Activated CD4-positive, alpha-beta T cell treated with anti-CD3 and anti-CD28 coated beads, Interleukin-2, amount 50 U/mL, for 48 hours (primary cell): ENCODE measurements around the gene FHIT.

Experiments
- DNase-seq, 2 experiments: peaks; one replicate each; pipeline ENCODE4 v3.0.0-alpha.2; 2020

Gene FHIT

DNA sequence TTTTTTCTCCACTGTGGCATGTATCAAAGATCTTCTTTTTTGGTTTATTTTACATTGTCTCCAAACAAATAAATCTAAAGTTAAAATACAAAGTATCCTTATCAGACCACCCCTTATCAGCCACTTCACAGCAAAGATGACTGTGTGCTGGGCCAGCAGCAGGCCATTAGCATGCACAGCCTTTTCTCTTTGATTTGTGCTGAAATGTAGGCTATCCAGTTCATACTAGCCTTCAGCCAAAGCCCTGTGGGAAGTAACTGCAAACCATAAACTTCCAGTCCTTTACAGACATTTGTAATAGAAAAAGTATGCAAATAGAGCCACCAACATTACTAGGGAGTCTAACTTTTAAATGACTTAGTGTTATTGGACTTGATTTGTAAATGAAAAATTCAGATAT, 816.3 kb downstream of the FHIT start:
- DNase-seq = no peak

DNA sequence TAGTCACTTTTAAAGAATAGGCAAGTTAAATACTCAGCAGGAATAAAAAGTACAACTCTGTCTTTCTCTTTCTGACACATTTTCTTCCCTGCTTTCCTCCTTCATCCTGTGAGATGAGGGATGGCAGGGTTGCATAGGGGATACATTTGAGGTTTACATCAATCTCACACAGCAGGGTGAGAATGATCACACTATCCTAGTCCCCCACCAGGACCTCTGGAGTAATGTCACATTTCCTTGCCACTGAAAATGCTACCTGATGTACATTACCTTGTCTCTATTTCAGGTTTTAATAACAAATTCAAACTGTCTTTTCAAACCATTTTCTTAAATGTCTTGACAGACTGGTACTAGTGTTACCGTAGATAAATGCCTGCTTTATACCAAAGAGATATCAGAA, 816.9 kb downstream of the FHIT start:
- no peak for DNase-seq

DNA sequence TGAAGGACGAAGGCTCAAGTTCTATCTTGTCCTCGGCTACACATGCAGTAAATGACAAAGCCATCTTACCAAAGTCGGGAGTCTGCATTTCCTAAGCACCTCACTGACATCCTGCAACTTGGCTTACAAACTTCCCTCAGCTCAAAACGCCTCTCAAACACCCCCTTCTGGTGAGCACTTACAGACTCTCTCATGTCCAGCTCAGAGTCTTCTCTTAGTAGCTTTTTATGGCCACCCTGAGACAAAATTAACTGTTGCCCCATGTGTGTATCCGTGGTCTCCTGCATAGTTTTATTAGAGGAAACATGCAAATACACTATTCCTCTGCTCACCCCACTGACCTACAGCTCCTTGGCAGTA, 819.7 kb downstream of the FHIT start:
- no peak for DNase-seq

GRCh38 chr3:60430205-60430604, 821.0 kb downstream of the FHIT start:
- DNase-seq = no peak

- DNase-seq = no peak
These were observed 824.1 kb downstream of the FHIT start for GRCh38 chr3:60427109-60427508.

GRCh38 chr3:60424942-60425341, 826.3 kb downstream of the FHIT start:
- DNase-seq = no peak

DNA sequence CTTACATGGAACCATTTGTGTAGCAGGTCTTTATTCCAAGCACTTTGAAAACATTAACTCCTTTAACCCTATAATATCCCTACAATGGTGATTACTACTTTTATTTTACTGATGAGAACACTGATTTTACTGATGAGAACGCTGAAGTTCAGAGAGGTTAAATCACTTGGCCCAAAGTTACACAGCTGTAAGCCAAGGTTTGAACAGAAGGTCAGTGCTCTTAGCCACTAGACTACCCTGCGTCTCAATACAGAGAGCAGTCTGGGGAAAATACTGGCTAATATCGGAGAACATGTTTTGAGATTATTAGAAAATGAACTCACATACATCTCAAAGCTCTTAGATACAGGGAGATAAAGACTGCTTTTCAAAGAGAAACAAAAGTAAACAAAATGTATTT, 827.2 kb downstream of the FHIT start:
- DNase-seq = no peak

GRCh38 chr3:60423556-60423955, 827.7 kb downstream of the FHIT start:
- no peak for DNase-seq

- no peak for DNase-seq
These were observed 829.4 kb downstream of the FHIT start for GRCh38 chr3:60421749-60422446.

- no peak for DNase-seq
These were observed 833.7 kb downstream of the FHIT start for GRCh38 chr3:60417576-60417975.

DNA sequence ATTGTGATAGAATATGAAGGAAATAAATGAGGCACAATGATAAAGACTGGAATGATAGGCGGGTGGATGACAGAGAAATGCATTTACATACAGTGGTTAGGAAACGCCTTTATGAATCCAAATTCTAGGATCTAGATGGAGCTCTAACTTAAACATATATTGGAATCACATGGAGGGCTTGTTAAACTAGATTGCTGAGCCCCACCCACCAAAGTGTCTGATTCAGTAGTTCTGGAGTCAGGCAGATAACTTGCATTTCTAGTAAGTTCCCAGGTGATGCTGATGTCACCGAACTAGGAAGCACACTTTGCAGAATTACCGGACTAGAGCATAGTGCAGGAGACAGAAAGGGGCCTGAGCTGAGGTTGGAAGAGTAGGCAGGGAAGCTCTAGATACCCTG, 837.2 kb downstream of the FHIT start:
- no peak for DNase-seq

DNA sequence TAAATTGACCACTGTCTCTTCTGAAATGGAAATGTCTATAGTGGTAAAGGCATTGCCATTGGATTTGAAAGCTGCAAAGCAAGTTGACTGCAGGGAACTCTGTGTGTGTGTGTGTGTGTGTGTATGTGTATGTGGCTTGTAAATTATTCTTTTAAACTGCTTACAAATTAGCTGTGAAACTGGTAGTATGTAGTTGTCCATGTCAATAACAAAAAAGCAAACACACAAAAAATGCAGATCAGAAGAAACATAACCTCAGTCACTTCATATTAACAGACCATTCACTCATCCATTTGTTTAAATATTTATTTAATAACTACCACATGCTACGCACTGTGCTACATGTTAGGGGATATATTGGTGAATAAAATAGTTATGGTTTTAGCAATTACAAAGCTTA, 837.7 kb downstream of the FHIT start:
- DNase-seq = no peak

- DNase-seq = no peak
These were observed 847.4 kb downstream of the FHIT start for GRCh38 chr3:60403866-60404265.

GRCh38 chr3:60402931-60403330, 848.3 kb downstream of the FHIT start:
- no peak for DNase-seq

GRCh38 chr3:60399861-60400845, 851.1 kb downstream of the FHIT start:
- no peak for DNase-seq

GRCh38 chr3:60399292-60399691, 852.0 kb downstream of the FHIT start:
- DNase-seq = no peak

DNA sequence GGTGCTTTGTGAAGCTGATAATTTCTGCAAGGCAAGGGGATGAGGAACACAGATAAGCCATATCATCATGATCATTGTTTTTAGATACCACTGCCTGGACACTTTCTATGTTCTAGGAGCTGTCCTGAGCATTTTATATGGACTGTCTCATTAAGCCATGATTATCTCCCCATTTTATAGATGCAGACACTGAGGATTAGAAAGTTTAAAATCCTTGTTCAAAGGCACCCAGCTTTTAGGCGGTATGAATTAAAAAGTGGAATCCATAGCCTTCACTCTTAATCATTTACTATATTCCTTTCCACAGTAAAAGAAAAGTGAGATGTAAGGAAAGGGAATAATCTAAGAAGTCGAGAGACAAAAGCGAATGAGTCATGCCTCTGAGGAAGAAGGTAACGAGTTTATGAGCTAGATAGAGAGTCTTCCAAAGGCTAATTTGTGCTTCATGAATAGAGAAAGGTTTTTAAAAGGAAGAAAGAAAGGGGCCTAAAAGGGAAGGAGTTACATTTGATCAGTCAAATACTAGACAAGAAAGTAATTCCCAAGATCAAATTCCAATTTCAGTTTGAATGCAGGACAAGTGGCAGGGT, 856.0 kb downstream of the FHIT start:
- DNase-seq = no peak

DNA sequence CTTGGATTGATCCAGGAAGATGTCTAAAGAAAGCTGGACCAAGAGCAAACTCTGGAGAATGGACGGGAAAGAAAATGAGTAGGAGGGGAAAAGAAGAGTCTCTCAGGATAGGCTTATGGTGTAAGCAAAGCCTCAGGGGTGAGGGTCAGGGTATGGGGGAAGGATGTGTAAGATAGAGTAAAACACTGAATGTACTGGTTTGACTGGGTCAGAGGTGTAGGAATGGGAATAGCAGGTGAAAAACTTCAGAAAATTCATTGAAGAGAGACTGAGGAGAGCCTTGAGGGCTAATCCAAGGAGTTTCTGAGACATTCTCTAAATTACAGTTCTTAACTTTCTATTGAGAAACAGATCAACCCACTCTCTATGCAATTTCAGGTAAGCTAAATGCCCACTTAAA, 857.3 kb downstream of the FHIT start:
- DNase-seq = no peak

DNA sequence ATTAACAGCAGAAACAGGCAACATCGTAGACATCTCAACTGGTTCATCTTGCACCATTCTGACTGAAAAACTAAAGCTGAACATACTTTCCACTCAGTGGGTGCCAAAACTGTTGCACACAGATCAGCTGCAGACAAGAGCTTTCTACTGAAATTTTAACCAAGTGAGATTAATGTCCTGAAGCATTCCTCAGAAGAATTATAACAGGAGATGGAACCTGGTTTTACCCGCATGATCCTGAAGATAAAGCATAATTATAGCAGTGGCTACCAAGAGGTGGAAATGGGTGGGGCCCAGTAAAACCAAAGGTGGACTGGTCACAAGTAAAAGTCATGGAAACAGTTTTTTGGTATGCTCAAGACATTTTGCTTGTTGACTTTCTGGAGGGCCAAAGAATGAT, 858.8 kb downstream of the FHIT start:
- DNase-seq = no peak

DNA sequence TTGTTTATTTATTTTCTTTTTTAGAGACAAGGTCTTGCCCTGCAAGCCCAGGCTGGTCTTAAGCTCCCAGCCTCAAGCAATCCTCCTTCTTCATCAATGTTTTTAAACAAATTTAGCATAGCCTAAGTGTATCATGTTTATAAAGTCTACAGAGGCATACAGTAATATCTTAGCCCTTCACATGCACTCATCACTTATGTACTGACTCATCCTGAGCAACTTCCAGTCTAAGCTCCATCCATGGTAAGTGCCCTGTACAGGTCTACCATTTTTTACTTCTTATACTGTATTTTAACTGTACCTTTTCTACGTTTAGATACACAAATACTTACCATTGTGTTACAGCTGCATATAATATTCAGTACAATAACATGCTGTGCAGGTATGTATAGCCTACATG, 860.0 kb downstream of the FHIT start:
- DNase-seq = no peak

- no peak for DNase-seq
These were observed 862.5 kb downstream of the FHIT start for GRCh38 chr3:60388731-60389130.

DNA sequence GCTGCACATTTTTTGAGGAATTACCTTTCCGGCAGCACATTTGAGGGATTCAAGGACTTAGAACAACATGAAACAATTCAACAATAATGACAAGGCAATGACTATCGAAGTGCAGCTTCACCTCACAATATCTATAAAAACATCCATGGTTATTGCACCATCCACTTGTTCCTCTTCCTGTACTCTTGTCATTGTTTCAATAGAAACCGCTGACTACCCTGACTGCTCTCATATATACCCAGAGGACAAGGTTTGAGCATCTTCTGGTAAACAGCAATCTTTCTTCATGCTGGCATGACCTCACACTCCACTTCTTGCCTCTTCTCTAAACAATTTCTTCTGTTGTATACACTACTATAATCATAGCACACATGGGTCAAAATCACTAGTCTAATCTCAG, 864.9 kb downstream of the FHIT start:
- DNase-seq = no peak

DNA sequence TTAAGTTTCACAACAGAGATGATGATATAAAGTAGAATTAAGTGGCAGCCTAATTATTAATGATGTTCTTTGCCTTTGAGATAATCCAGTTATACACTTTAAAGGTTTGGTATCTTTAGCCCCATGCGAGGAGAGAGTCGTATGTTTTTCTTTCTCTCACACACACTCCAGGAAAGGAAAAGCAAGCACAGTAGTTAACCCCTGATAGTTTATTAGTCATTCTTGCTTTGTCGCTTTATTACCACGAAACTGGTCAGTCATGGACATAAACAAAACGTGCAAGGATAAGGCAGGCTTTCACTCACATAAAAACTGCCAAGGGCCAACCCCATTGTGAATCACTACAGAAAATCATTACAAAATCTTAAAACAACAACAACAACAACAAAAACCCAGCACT, 866.9 kb downstream of the FHIT start:
- no peak for DNase-seq

GRCh38 chr3:60383345-60383744, 867.9 kb downstream of the FHIT start:
- no peak for DNase-seq
